Type B pancreatic cell (in vitro differentiated cells): ENCODE results near the gene TMEM244. TPM values are rescaled to one million over a fixed set of nuclear protein-coding genes. Genes with fewer than 3 reads are reported as not detected.

Experiments used
- DNase-seq: peaks from one replicate; pipeline ENCODE4 v3.0.0; 2021; ENCODE audit warnings: mixed read lengths; ENCODE audit not compliant: unreplicated experiment; ENCODE audit errors: extremely low spot score
- H3K27ac Mint-ChIP-seq: 2 replicates; pipeline ENCODE4 v1.8.0; 2021; ENCODE audit warnings: mild to moderate bottlenecking, mixed read lengths
- H3K27me3 Mint-ChIP-seq: 2 replicates; pipeline ENCODE4 v1.8.0; 2021; ENCODE audit warnings: mixed read lengths
- H3K36me3 Mint-ChIP-seq: 2 replicates; pipeline ENCODE4 v1.8.0; 2021; ENCODE audit warnings: mixed read lengths
- H3K4me1 Mint-ChIP-seq: one replicate; pipeline ENCODE4 v1.8.0; 2021; ENCODE audit warnings: mixed read lengths; ENCODE audit not compliant: unreplicated experiment
- H3K4me3 Mint-ChIP-seq: 2 replicates; pipeline ENCODE4 v1.8.0; 2021; ENCODE audit warnings: mild to moderate bottlenecking, mixed read lengths
- H3K9me3 Mint-ChIP-seq: 2 replicates; pipeline ENCODE4 v1.8.0; 2021; ENCODE audit warnings: mixed read lengths
- total RNA-seq: library from RNA; stranded (reverse); gene quantifications from 2 replicates; pipeline ENCODE4 v1.2.1, GENCODE V29; 2021; ENCODE audit warnings: low replicate concordance
- TF ChIP-seq, protein P1 (sequence below): fragments of 200-600 bp; sonication (generic); conservative IDR thresholded peaks from 2 replicates; pipeline ENCODE4 v1.5.0; 2021; ENCODE audit warnings: antibody characterized with exemption, mild to moderate bottlenecking

Gene TMEM244
- total RNA-seq, 1 donor from 2014 or later: not detected

DNA sequence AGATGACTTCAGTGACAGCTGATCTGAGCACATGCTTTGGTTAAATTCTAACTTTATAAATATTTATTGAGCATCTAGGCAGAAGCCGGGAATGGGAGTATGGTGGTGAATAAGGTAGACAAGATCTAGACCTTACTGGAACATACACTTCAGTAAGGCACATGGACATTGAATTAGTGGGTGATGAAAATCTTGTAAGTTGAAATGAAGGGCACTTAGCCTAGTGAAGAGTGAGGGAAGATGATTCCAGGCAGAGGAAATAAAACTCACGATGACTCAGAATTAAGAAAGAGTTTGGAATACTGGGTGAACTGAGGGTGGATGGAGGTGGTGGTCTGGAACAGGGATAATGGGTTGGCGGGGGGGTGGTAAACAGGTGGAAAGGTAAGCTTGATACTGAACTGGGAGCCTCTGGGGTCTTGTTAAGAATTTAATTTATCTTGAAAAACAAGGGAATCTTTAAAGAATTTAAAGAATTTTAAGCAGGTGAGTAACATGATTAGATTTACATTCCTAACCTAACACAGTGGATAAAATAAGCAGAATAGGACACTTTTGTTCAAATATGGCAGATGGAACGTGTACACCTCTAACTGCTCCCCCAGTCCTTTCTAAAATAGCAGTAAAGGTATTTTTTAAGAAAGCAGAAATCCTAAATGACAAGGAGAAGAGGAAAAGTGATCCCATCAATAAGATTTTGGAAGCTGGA, 75.9 kb downstream of the TMEM244 start:
- H3K9me3 Mint-ChIP-seq: no peaks in the 10 kb centered on the region
- H3K4me3 Mint-ChIP-seq: no peak overlapping the region
- H3K27ac Mint-ChIP-seq: no peak overlapping the region
- TF ChIP-seq, protein P1, sequence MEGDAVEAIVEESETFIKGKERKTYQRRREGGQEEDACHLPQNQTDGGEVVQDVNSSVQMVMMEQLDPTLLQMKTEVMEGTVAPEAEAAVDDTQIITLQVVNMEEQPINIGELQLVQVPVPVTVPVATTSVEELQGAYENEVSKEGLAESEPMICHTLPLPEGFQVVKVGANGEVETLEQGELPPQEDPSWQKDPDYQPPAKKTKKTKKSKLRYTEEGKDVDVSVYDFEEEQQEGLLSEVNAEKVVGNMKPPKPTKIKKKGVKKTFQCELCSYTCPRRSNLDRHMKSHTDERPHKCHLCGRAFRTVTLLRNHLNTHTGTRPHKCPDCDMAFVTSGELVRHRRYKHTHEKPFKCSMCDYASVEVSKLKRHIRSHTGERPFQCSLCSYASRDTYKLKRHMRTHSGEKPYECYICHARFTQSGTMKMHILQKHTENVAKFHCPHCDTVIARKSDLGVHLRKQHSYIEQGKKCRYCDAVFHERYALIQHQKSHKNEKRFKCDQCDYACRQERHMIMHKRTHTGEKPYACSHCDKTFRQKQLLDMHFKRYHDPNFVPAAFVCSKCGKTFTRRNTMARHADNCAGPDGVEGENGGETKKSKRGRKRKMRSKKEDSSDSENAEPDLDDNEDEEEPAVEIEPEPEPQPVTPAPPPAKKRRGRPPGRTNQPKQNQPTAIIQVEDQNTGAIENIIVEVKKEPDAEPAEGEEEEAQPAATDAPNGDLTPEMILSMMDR: no peak
- H3K27me3 Mint-ChIP-seq: no peaks in the 10 kb centered on the region
- H3K4me1 Mint-ChIP-seq: peaks cover 8% of the 10 kb centered on the region
- DNase-seq: no peak
- no peaks in the 10 kb centered on the region for H3K36me3 Mint-ChIP-seq

Other genes with a start within 250 kb of the TMEM244 start
- 9.2 and 12.0 TPM in 2 replicates for gene ARHGAP18, start 151.1 kb downstream of the TMEM244 start, total RNA-seq
- gene L3MBTL3, start 157.3 kb upstream of the TMEM244 start, total RNA-seq: 16.6 and 23.8 TPM in 2 replicates